ENCODE measurements around the gene TCTN1. TPM values are rescaled to one million over a fixed set of nuclear protein-coding genes. Genes with fewer than 3 reads are reported as not detected.

TCTN1 gene
- total RNA-seq, 1 experiment from 2014 or later: 11.1 TPM

DNA sequence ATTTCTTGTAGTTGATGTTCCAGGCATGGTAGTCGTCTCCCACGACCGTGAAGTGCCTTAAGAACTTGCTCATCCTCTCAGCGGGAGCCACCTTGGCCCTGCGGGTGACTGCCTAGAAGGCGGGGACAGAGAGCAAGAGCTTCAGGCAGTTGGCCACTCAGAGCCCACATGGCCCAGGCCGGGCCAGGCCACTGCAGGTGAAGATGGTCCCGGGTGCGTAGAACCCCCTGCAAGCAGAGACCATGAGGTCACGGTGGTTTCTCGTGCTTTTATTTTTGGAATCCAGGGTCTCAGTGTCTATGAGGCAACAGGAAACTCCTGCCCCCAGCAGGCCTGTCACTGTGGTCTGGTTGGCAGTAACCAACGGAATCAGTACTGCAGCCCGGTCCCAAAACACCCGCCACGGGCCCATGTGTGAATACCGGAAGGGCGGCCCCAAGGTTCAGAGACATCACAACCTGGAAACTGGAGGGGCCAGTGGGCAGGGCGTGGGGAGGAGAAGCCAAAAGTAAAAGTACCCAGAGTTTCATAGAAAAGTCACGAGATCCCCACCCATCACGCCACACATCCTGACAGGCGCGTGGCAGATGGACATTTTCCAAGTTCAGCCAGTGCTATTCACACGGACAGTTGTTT is 47.5 kb downstream of the TCTN1 start:
- no peak overlapping the region for H2BK5ac ChIP-seq (ENCODE audit: insufficient read length, low read length)
- no peak overlapping the region for H2BK15ac ChIP-seq (ENCODE audit: low read depth, low read length)
- no peaks in the 10 kb centered on the region for H3K9me3 ChIP-seq (ENCODE audit: control insufficient read depth, low read depth, low read length)
- H4K8ac ChIP-seq (replicated peaks; ENCODE audit: insufficient read length, low read depth, low read length): no peak overlapping the region
- no peak overlapping the region for H3K4ac ChIP-seq (ENCODE audit: low read depth, low read length)
- no peak overlapping the region for H3K4me2 ChIP-seq (ENCODE audit: insufficient read depth, insufficient read length, low read length)
- H3K9me3 Mint-ChIP-seq: peaks cover 0 to 3% of the 10 kb centered on the region in 2 experiments; a peak in 3 of 5 replicates
- no peak overlapping the region for H3K56ac ChIP-seq (ENCODE audit: insufficient read length, low read depth, low read length)
- H2AK5ac ChIP-seq (ENCODE audit: insufficient read length, low read length): no peak overlapping the region
- no peaks in the 10 kb centered on the region for H3K27me3 ChIP-seq (ENCODE audit: insufficient read depth, low read length)
- H2BK20ac ChIP-seq (ENCODE audit: low read depth, low read length, poor library complexity, severe bottlenecking): no peak overlapping the region
- H3K79me2 ChIP-seq (ENCODE audit: insufficient read depth, low read length): no peaks in the 10 kb centered on the region
- no peak overlapping the region for H4K91ac ChIP-seq (ENCODE audit: insufficient read length, low read depth, low read length)
- no peak overlapping the region for H2BK12ac ChIP-seq (ENCODE audit: insufficient read length, low read depth, low read length)
- peaks cover 2 to 4% of the 10 kb centered on the region in 2 experiments for H3K4me1 Mint-ChIP-seq
- H3K27me3 Mint-ChIP-seq (ENCODE audit: low read depth): peaks cover 1% of the 10 kb centered on the region
- no peak overlapping the region for H3K27ac ChIP-seq (ENCODE audit: insufficient read length, low read depth, low read length)
- no peak overlapping the region for H3K4me3 Mint-ChIP-seq
- no peak overlapping the region for H3K23ac ChIP-seq (ENCODE audit: insufficient read length, low read depth, low read length)
- H2AFZ ChIP-seq (ENCODE audit: low read length): no peak overlapping the region
- H4K20me1 ChIP-seq (ENCODE audit: control insufficient read depth, insufficient read depth, insufficient read length): peaks cover 3% of the 10 kb centered on the region
- no peak overlapping the region for H3T11ph ChIP-seq (ENCODE audit: low read length)
- no peak overlapping the region for H3K18ac ChIP-seq (ENCODE audit: insufficient read length, low read depth, low read length)
- H3K23me2 ChIP-seq (ENCODE audit: insufficient read length, low read depth, low read length, poor library complexity, severe bottlenecking): no peaks in the 10 kb centered on the region
- WGBS (ENCODE audit: extremely low coverage, insufficient read length, low lambda C conversion rate): no CpG with 5 or more reads among the region's 23 CpGs
- no peak overlapping the region for H3K14ac ChIP-seq (ENCODE audit: insufficient read depth, low read length)
- 0 out of 2 replicates have a peak, but pooled peaks cover 2% of the 10 kb centered on the region for H3K4me1 ChIP-seq (ENCODE audit: insufficient read depth, low read length)
- peak overlapping the region in 2 of 3 experiments; percentile 47 to 79; a peak in 1 of 7 replicates for H3K27ac Mint-ChIP-seq
- no peak for DNase-seq
- H3K9ac ChIP-seq (ENCODE audit: extremely low read depth, insufficient read length, low read length): no peak overlapping the region
- peaks cover 0 to 9% (median 0%) of the 10 kb centered on the region in 3 experiments; a peak in 1 of 7 replicates for H3K36me3 Mint-ChIP-seq (ENCODE audit: insufficient read depth in 1 of 3, low read depth in 3 of 3)
- no peak overlapping the region for H2BK120ac ChIP-seq (ENCODE audit: low read depth, low read length, poor library complexity, severe bottlenecking)
- TF ChIP-seq, protein P1, sequence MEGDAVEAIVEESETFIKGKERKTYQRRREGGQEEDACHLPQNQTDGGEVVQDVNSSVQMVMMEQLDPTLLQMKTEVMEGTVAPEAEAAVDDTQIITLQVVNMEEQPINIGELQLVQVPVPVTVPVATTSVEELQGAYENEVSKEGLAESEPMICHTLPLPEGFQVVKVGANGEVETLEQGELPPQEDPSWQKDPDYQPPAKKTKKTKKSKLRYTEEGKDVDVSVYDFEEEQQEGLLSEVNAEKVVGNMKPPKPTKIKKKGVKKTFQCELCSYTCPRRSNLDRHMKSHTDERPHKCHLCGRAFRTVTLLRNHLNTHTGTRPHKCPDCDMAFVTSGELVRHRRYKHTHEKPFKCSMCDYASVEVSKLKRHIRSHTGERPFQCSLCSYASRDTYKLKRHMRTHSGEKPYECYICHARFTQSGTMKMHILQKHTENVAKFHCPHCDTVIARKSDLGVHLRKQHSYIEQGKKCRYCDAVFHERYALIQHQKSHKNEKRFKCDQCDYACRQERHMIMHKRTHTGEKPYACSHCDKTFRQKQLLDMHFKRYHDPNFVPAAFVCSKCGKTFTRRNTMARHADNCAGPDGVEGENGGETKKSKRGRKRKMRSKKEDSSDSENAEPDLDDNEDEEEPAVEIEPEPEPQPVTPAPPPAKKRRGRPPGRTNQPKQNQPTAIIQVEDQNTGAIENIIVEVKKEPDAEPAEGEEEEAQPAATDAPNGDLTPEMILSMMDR (conservative IDR thresholded peaks at IDR 0.05): no peak
- H3K79me1 ChIP-seq (ENCODE audit: insufficient read depth, low read depth, low read length, poor library complexity, severe bottlenecking): no peaks in the 10 kb centered on the region
- no peak overlapping the region for H4K5ac ChIP-seq (ENCODE audit: insufficient read length, low read depth, low read length)

Data from H9 (cell line).